Measurements from ENCODE around the gene FUT8. TPM values are rescaled to one million over a fixed set of nuclear protein-coding genes. Genes with fewer than 3 reads are reported as not detected.

Gene FUT8
- total and polyA plus RNA-seq, 2 experiments from 2014 or later = 26.6 to 67.5 TPM

GRCh38 chr14:65600742-65601141 lies 188.2 kb downstream of the FUT8 start:
- Histone ChIP-seq H3K4me2 (no peak overlapping the region), H2AFZ (no peak overlapping the region), H4K20me1 (ENCODE audit: insufficient read depth, poor library complexity, severe bottlenecking) (no peaks in the 10 kb centered on the region), H3K9me3 (ENCODE audit: low read depth) (no peaks in the 10 kb centered on the region), H3K27ac (no peak overlapping the region), H3K36me3 (replicated peaks; ENCODE audit: insufficient read depth, low read depth) (no peaks in the 10 kb centered on the region), H3K4me1 (ENCODE audit: insufficient read depth) (peaks cover 10% of the 10 kb centered on the region), H3K4me3 (no peak overlapping the region), H3K9me2 (replicated peaks; ENCODE audit: insufficient read depth) (no peaks in the 10 kb centered on the region), H3K79me2 (no peaks in the 10 kb centered on the region), H3K27me3 (no peaks in the 10 kb centered on the region)
- WGBS (ENCODE audit: low lambda C conversion rate, missing lambda C conversion rate) = 78% methylated on average over 3 of the region's 3 CpGs
- TF ChIP-seq EZH2 (IDR thresholded peaks at IDR 0.05; ENCODE audit: borderline replicate concordance) (no peak), EZH2phosphoT487 (IDR thresholded peaks at IDR 0.05; ENCODE audit: low read depth, severe bottlenecking, unreplicated experiment) (no peak)
- DNase-seq (ENCODE audit: low spot score) = no peak

- Histone ChIP-seq H3K9me2 (replicated peaks; ENCODE audit: insufficient read depth) (no peaks in the 10 kb centered on the region), H3K4me1 (ENCODE audit: insufficient read depth) (peaks cover 2% of the 10 kb centered on the region), H3K79me2 (no peaks in the 10 kb centered on the region), H3K9me3 (ENCODE audit: low read depth) (no peaks in the 10 kb centered on the region), H3K36me3 (replicated peaks; ENCODE audit: insufficient read depth, low read depth) (no peaks in the 10 kb centered on the region), H4K20me1 (ENCODE audit: insufficient read depth, poor library complexity, severe bottlenecking) (no peaks in the 10 kb centered on the region), H2AFZ (no peak overlapping the region), H3K27ac (no peak overlapping the region), H3K4me3 (no peak overlapping the region), H3K27me3 (no peaks in the 10 kb centered on the region), H3K4me2 (no peak overlapping the region)
- DNase-seq (ENCODE audit: low spot score) = no peak
- TF ChIP-seq EZH2 (IDR thresholded peaks at IDR 0.05; ENCODE audit: borderline replicate concordance) (no peak), EZH2phosphoT487 (IDR thresholded peaks at IDR 0.05; ENCODE audit: low read depth, severe bottlenecking, unreplicated experiment) (no peak)
- TF ChIP-seq, protein P1, sequence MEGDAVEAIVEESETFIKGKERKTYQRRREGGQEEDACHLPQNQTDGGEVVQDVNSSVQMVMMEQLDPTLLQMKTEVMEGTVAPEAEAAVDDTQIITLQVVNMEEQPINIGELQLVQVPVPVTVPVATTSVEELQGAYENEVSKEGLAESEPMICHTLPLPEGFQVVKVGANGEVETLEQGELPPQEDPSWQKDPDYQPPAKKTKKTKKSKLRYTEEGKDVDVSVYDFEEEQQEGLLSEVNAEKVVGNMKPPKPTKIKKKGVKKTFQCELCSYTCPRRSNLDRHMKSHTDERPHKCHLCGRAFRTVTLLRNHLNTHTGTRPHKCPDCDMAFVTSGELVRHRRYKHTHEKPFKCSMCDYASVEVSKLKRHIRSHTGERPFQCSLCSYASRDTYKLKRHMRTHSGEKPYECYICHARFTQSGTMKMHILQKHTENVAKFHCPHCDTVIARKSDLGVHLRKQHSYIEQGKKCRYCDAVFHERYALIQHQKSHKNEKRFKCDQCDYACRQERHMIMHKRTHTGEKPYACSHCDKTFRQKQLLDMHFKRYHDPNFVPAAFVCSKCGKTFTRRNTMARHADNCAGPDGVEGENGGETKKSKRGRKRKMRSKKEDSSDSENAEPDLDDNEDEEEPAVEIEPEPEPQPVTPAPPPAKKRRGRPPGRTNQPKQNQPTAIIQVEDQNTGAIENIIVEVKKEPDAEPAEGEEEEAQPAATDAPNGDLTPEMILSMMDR (IDR thresholded peaks at IDR 0.05; ENCODE audit: poor library complexity) = no peak
Observed at GRCh38 chr14:65604535-65604934, 192.0 kb downstream of the FUT8 start.

GRCh38 chr14:65604936-65605335 lies 192.4 kb downstream of the FUT8 start:
- WGBS (ENCODE audit: low lambda C conversion rate, missing lambda C conversion rate) = 91% methylated on average over 2 of the region's 2 CpGs
- Histone ChIP-seq H4K20me1 (ENCODE audit: insufficient read depth, poor library complexity, severe bottlenecking) (no peaks in the 10 kb centered on the region), H3K9me3 (ENCODE audit: low read depth) (no peaks in the 10 kb centered on the region), H3K27ac (no peak overlapping the region), H3K9me2 (replicated peaks; ENCODE audit: insufficient read depth) (no peaks in the 10 kb centered on the region), H3K36me3 (replicated peaks; ENCODE audit: insufficient read depth, low read depth) (no peaks in the 10 kb centered on the region), H3K79me2 (no peaks in the 10 kb centered on the region), H3K4me2 (no peak overlapping the region), H3K27me3 (no peaks in the 10 kb centered on the region), H3K4me3 (no peak overlapping the region), H2AFZ (no peak overlapping the region), H3K4me1 (ENCODE audit: insufficient read depth) (no peaks in the 10 kb centered on the region)
- TF ChIP-seq EZH2phosphoT487 (IDR thresholded peaks at IDR 0.05; ENCODE audit: low read depth, severe bottlenecking, unreplicated experiment) = no peak
- TF ChIP-seq, protein P1 (IDR thresholded peaks at IDR 0.05; ENCODE audit: poor library complexity) = peak; percentile 18
- DNase-seq (ENCODE audit: low spot score) = no peak

DNA sequence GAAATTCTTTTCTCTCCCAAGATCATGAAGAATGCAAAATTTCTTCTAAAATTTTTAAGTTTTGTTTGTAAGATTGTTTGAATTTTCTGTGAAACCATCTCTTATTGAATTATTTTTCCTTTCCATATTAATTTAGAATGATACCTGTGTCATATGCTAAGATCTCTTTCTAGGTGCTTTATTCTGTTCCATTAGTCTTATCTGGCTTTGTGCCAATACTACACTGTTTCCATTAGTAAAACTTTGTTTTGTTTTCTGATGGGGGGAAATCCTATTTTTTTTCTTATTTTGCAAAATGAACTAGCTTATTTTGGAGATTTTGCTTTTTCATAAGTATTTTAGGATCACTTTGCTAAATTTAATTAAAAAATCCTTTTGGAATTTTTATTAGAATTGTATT lies 193.9 kb downstream of the FUT8 start:
- H2AFZ ChIP-seq = no peak overlapping the region
- H3K79me2 ChIP-seq = no peaks in the 10 kb centered on the region
- DNase-seq (ENCODE audit: low spot score) = no peak
- H3K9me3 ChIP-seq (ENCODE audit: low read depth) = no peaks in the 10 kb centered on the region
- no peaks in the 10 kb centered on the region for H3K4me1 ChIP-seq (ENCODE audit: insufficient read depth)
- H3K36me3 ChIP-seq (replicated peaks; ENCODE audit: insufficient read depth, low read depth) = no peaks in the 10 kb centered on the region
- no peak overlapping the region for H3K4me2 ChIP-seq
- H3K27me3 ChIP-seq = no peaks in the 10 kb centered on the region
- H3K27ac ChIP-seq = no peak overlapping the region
- no peaks in the 10 kb centered on the region for H4K20me1 ChIP-seq (ENCODE audit: insufficient read depth, poor library complexity, severe bottlenecking)
- H3K9me2 ChIP-seq (replicated peaks; ENCODE audit: insufficient read depth) = no peaks in the 10 kb centered on the region
- TF ChIP-seq, protein P1 (IDR thresholded peaks at IDR 0.05; ENCODE audit: poor library complexity) = no peak
- TF ChIP-seq EZH2phosphoT487 (IDR thresholded peaks at IDR 0.05; ENCODE audit: low read depth, severe bottlenecking, unreplicated experiment) (no peak), EZH2 (IDR thresholded peaks at IDR 0.05; ENCODE audit: borderline replicate concordance) (no peak)
- H3K4me3 ChIP-seq = no peak overlapping the region

All from hepatocyte (in vitro differentiated cells).